ENCODE results near the gene FAM83G.

The FAM83G gene

GRCh38 chr17:18987230-18987610, 17.3 kb downstream of the FAM83G start:
- H3K36me3 ChIP-seq (ENCODE audit: insufficient read depth, insufficient read length, low read length) = peaks cover 72% of the 10 kb centered on the region
- no peak for TF ChIP-seq SUZ12 (IDR thresholded peaks at IDR 0.05; ENCODE audit: extremely low read depth, insufficient read depth, insufficient read length)
- TF ChIP-seq ZNF274 (IDR thresholded peaks at IDR 0.05; ENCODE audit: low read depth, low read length) = no peak
- TF ChIP-seq YY1 (IDR thresholded peaks at IDR 0.05; ENCODE audit: insufficient read depth, insufficient read length) = no peak
- no peak overlapping the region for H3K4me3 ChIP-seq (ENCODE audit: insufficient read length, low read depth)
- peaks cover 9% of the 10 kb centered on the region for H3K4me1 ChIP-seq (ENCODE audit: insufficient read depth, insufficient read length)
- DNase-seq (ENCODE audit: low read depth, low spot score) = no peak
- no peaks in the 10 kb centered on the region for H3K27me3 ChIP-seq (ENCODE audit: insufficient read depth, insufficient read length)
- H3K9me3 ChIP-seq (ENCODE audit: insufficient read depth, low read length) = no peaks in the 10 kb centered on the region
- no peak overlapping the region for H3K9ac ChIP-seq (ENCODE audit: insufficient read length, low read depth)

GRCh38 chr17:18986541-18987229, 17.9 kb downstream of the FAM83G start:
- no peak overlapping the region for H3K4me3 ChIP-seq (ENCODE audit: insufficient read length, low read depth)
- peaks cover 12% of the 10 kb centered on the region for H3K4me1 ChIP-seq (ENCODE audit: insufficient read depth, insufficient read length)
- no peaks in the 10 kb centered on the region for H3K27me3 ChIP-seq (ENCODE audit: insufficient read depth, insufficient read length)
- TF ChIP-seq YY1 (IDR thresholded peaks at IDR 0.05; ENCODE audit: insufficient read depth, insufficient read length) (no peak), ZNF274 (IDR thresholded peaks at IDR 0.05; ENCODE audit: low read depth, low read length) (no peak), SUZ12 (IDR thresholded peaks at IDR 0.05; ENCODE audit: extremely low read depth, insufficient read depth, insufficient read length) (no peak)
- H3K36me3 ChIP-seq (ENCODE audit: insufficient read depth, insufficient read length, low read length) = peaks cover 69% of the 10 kb centered on the region
- H3K9ac ChIP-seq (ENCODE audit: insufficient read length, low read depth) = no peak overlapping the region
- DNase-seq (ENCODE audit: low read depth, low spot score) = no peak
- H3K9me3 ChIP-seq (ENCODE audit: insufficient read depth, low read length) = no peaks in the 10 kb centered on the region

- Histone ChIP-seq H3K36me3 (ENCODE audit: insufficient read depth, insufficient read length, low read length) (peaks cover 60% of the 10 kb centered on the region), H3K9ac (ENCODE audit: insufficient read length, low read depth) (no peak overlapping the region), H3K9me3 (ENCODE audit: insufficient read depth, low read length) (no peaks in the 10 kb centered on the region), H3K27me3 (ENCODE audit: insufficient read depth, insufficient read length) (no peaks in the 10 kb centered on the region), H3K4me3 (ENCODE audit: insufficient read length, low read depth) (no peak overlapping the region), H3K4me1 (ENCODE audit: insufficient read depth, insufficient read length) (peaks cover 18% of the 10 kb centered on the region)
- TF ChIP-seq YY1 (IDR thresholded peaks at IDR 0.05; ENCODE audit: insufficient read depth, insufficient read length) = no peak
- TF ChIP-seq SUZ12 (IDR thresholded peaks at IDR 0.05; ENCODE audit: extremely low read depth, insufficient read depth, insufficient read length) = no peak
- TF ChIP-seq ZNF274 (IDR thresholded peaks at IDR 0.05; ENCODE audit: low read depth, low read length) = no peak
- DNase-seq (ENCODE audit: low read depth, low spot score) = no peak
These were observed 19.1 kb downstream of the FAM83G start for GRCh38 chr17:18985475-18985874.

- peak overlapping the region; percentile 10 for H3K9ac ChIP-seq (ENCODE audit: insufficient read length, low read depth)
- H3K36me3 ChIP-seq (ENCODE audit: insufficient read depth, insufficient read length, low read length) = peaks cover 63% of the 10 kb centered on the region
- no peaks in the 10 kb centered on the region for H3K9me3 ChIP-seq (ENCODE audit: insufficient read depth, low read length)
- no peak overlapping the region for H3K4me3 ChIP-seq (ENCODE audit: insufficient read length, low read depth)
- TF ChIP-seq ZNF274 (IDR thresholded peaks at IDR 0.05; ENCODE audit: low read depth, low read length) = no peak
- TF ChIP-seq SUZ12 (IDR thresholded peaks at IDR 0.05; ENCODE audit: extremely low read depth, insufficient read depth, insufficient read length) = no peak
- TF ChIP-seq YY1 (IDR thresholded peaks at IDR 0.05; ENCODE audit: insufficient read depth, insufficient read length) = no peak
- H3K4me1 ChIP-seq (ENCODE audit: insufficient read depth, insufficient read length) = peaks cover 21% of the 10 kb centered on the region
- no peak for DNase-seq (ENCODE audit: low read depth, low spot score)
- no peaks in the 10 kb centered on the region for H3K27me3 ChIP-seq (ENCODE audit: insufficient read depth, insufficient read length)
These were observed 20.1 kb downstream of the FAM83G start for GRCh38 chr17:18984273-18985114.

GRCh38 chr17:18981642-18982424, 22.7 kb downstream of the FAM83G start:
- DNase-seq (ENCODE audit: low read depth, low spot score) = no peak
- Histone ChIP-seq H3K4me3 (ENCODE audit: insufficient read length, low read depth) (no peak overlapping the region), H3K9ac (ENCODE audit: insufficient read length, low read depth) (peak overlapping the region; percentile 12), H3K27me3 (ENCODE audit: insufficient read depth, insufficient read length) (no peaks in the 10 kb centered on the region), H3K36me3 (ENCODE audit: insufficient read depth, insufficient read length, low read length) (peaks cover 67% of the 10 kb centered on the region), H3K4me1 (ENCODE audit: insufficient read depth, insufficient read length) (peaks cover 21% of the 10 kb centered on the region), H3K9me3 (ENCODE audit: insufficient read depth, low read length) (no peaks in the 10 kb centered on the region)
- no peak for TF ChIP-seq ZNF274 (IDR thresholded peaks at IDR 0.05; ENCODE audit: low read depth, low read length)
- TF ChIP-seq YY1 (IDR thresholded peaks at IDR 0.05; ENCODE audit: insufficient read depth, insufficient read length) = no peak
- no peak for TF ChIP-seq SUZ12 (IDR thresholded peaks at IDR 0.05; ENCODE audit: extremely low read depth, insufficient read depth, insufficient read length)

GRCh38 chr17:18981335-18981641, 23.3 kb downstream of the FAM83G start:
- DNase-seq (ENCODE audit: low read depth, low spot score) = no peak
- H3K4me3 ChIP-seq (ENCODE audit: insufficient read length, low read depth) = no peak overlapping the region
- no peaks in the 10 kb centered on the region for H3K27me3 ChIP-seq (ENCODE audit: insufficient read depth, insufficient read length)
- peaks cover 21% of the 10 kb centered on the region for H3K4me1 ChIP-seq (ENCODE audit: insufficient read depth, insufficient read length)
- peaks cover 71% of the 10 kb centered on the region for H3K36me3 ChIP-seq (ENCODE audit: insufficient read depth, insufficient read length, low read length)
- TF ChIP-seq ZNF274 (IDR thresholded peaks at IDR 0.05; ENCODE audit: low read depth, low read length) (no peak), YY1 (IDR thresholded peaks at IDR 0.05; ENCODE audit: insufficient read depth, insufficient read length) (no peak), SUZ12 (IDR thresholded peaks at IDR 0.05; ENCODE audit: extremely low read depth, insufficient read depth, insufficient read length) (no peak)
- H3K9ac ChIP-seq (ENCODE audit: insufficient read length, low read depth) = no peak overlapping the region
- no peaks in the 10 kb centered on the region for H3K9me3 ChIP-seq (ENCODE audit: insufficient read depth, low read length)
